Uterus (tissue), 2 donors: ENCODE data around the gene ZNF710.

ENCODE experiments used
- CTCF ChIP-seq, 4 experiments: fragments of 200-600 bp in 2 of 4; fragments of 450-650 bp in 2 of 4; sonication (generic) in 2 of 4; IDR thresholded peaks; one replicate each; pipeline ENCODE4 v1.5.1; 2016 to 2019; ENCODE audit warnings: antibody characterized with exemption in 4 of 4, mild to moderate bottlenecking in 2 of 4, moderate library complexity in 1 of 4
- POLR2A ChIP-seq, 2 donors: fragments of 450-650 bp; IDR thresholded peaks; one replicate each; pipeline ENCODE4 v1.6.1; 2016; ENCODE audit warnings: antibody characterized with exemption in 2 of 2, mild to moderate bottlenecking in 1 of 2, moderate library complexity in 1 of 2

- no peak for TF ChIP-seq CTCF (IDR thresholded peaks at IDR 0.05)
- TF ChIP-seq POLR2A (IDR thresholded peaks at IDR 0.05), result no peak
Measured at GRCh38 chr15:90043530-90044010, 42.4 kb downstream of the ZNF710 start.
